Measurements from ENCODE around the gene MON2.

DNA sequence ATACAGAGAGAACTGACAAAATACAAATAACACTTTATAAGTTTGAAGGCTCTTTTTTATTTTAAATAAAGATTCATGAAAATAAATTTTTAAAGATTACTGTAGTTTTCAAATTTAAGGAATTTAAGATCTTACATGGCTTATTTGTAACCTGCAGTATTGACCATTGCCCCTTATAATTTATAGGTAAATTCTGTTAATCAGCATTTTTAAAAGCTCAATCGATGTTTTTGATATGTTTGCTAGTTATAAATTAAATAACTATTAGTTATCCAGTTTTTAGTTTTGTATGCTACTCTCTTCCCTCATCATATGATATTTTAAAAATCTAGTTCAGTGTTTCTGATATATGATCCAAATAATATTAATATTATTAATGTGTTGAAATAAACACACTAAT lies 109.9 kb downstream of the MON2 start:
- TF ChIP-seq, protein P1, sequence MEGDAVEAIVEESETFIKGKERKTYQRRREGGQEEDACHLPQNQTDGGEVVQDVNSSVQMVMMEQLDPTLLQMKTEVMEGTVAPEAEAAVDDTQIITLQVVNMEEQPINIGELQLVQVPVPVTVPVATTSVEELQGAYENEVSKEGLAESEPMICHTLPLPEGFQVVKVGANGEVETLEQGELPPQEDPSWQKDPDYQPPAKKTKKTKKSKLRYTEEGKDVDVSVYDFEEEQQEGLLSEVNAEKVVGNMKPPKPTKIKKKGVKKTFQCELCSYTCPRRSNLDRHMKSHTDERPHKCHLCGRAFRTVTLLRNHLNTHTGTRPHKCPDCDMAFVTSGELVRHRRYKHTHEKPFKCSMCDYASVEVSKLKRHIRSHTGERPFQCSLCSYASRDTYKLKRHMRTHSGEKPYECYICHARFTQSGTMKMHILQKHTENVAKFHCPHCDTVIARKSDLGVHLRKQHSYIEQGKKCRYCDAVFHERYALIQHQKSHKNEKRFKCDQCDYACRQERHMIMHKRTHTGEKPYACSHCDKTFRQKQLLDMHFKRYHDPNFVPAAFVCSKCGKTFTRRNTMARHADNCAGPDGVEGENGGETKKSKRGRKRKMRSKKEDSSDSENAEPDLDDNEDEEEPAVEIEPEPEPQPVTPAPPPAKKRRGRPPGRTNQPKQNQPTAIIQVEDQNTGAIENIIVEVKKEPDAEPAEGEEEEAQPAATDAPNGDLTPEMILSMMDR (IDR thresholded peaks at IDR 0.05; ENCODE audit: low read depth, low read length): no peak
- TF ChIP-seq POLR2A (IDR thresholded peaks at IDR 0.05; ENCODE audit: extremely low read depth, insufficient read length): no peak
- TF ChIP-seq MAX (IDR thresholded peaks at IDR 0.05; ENCODE audit: low read depth, low read length): no peak
